H1 (cell line): ENCODE measurements around the gene NHLRC2. TPM values are rescaled to one million over a fixed set of nuclear protein-coding genes. Genes with fewer than 3 reads are reported as not detected.

Experiments used
- polyA plus RNA-seq, 7 experiments: library from polyadenylated mRNA; depleted of rRNA in 3 of 7; stranded (reverse) in 5 of 7; unstranded in 2 of 7; fragments of >200 nt in 5 of 7; fragments of 200-250 nt in 2 of 7; gene quantifications; 1 replicate in 5 of 7; 2 replicates in 1 of 7; 4 replicates in 1 of 7; pipeline versions ENCODE4 v1.2.1 to v1.2.3, GENCODE V29; 2011 to 2013; ENCODE audit warnings: missing spikeins in 2 of 7, mixed read lengths in 2 of 7
- total RNA-seq: library from RNA; stranded (reverse); fragmentation: NEBNext Ultra II Directional; extraction: Animal tissue kit (Norgen Biotek cat#: 25700); gene quantifications from 2 replicates; pipeline ENCODE4 v1.2.1, GENCODE V29; 2021
- TF ChIP-seq, protein P1 (sequence below): fragments of 300-600 bp; sonication (generic); IDR thresholded peaks from 2 replicates; pipeline ENCODE4 v1.7.1; 2012; ENCODE audit warnings: low read length, moderate library complexity, mild to moderate bottlenecking, inconsistent platforms; ENCODE audit not compliant: insufficient replicate concordance

Gene NHLRC2
- total and polyA plus RNA-seq, 2 of the 8 experiments (the other 6 are each of a cell fraction or from before 2014, with no cell fraction given), result 4.9 to 25.6 TPM

DNA sequence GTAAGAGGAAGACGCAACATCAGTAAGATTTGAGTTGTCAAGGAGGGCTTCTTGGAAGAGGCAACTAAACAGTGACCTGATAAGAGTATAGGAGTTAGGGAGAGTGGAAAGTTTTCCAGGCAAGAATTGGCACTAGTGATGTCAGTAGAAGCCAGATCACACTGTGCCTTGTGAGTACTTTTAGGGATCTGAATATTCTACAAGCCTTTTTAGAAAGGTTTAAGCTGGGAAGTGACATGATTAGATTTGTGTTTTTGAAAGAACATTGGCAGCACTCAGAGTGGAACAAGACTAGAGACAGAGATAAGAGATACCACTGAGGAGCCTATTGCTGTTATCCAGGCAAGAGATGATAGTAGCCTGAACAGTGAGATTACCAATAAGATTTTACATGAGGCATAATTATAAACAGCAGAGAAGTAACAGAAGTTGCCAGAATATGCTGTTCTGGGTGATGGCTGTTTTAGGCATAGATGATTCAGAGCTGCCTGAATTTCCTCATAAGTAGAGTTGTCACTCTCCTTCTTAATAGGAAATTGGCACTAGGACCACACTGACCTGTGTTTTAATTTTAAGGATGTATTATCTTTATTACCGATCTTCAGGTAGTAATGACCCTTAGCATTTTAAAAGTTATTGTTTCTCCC is 45.6 kb downstream of the NHLRC2 start (continued):
- TF ChIP-seq, protein P1, sequence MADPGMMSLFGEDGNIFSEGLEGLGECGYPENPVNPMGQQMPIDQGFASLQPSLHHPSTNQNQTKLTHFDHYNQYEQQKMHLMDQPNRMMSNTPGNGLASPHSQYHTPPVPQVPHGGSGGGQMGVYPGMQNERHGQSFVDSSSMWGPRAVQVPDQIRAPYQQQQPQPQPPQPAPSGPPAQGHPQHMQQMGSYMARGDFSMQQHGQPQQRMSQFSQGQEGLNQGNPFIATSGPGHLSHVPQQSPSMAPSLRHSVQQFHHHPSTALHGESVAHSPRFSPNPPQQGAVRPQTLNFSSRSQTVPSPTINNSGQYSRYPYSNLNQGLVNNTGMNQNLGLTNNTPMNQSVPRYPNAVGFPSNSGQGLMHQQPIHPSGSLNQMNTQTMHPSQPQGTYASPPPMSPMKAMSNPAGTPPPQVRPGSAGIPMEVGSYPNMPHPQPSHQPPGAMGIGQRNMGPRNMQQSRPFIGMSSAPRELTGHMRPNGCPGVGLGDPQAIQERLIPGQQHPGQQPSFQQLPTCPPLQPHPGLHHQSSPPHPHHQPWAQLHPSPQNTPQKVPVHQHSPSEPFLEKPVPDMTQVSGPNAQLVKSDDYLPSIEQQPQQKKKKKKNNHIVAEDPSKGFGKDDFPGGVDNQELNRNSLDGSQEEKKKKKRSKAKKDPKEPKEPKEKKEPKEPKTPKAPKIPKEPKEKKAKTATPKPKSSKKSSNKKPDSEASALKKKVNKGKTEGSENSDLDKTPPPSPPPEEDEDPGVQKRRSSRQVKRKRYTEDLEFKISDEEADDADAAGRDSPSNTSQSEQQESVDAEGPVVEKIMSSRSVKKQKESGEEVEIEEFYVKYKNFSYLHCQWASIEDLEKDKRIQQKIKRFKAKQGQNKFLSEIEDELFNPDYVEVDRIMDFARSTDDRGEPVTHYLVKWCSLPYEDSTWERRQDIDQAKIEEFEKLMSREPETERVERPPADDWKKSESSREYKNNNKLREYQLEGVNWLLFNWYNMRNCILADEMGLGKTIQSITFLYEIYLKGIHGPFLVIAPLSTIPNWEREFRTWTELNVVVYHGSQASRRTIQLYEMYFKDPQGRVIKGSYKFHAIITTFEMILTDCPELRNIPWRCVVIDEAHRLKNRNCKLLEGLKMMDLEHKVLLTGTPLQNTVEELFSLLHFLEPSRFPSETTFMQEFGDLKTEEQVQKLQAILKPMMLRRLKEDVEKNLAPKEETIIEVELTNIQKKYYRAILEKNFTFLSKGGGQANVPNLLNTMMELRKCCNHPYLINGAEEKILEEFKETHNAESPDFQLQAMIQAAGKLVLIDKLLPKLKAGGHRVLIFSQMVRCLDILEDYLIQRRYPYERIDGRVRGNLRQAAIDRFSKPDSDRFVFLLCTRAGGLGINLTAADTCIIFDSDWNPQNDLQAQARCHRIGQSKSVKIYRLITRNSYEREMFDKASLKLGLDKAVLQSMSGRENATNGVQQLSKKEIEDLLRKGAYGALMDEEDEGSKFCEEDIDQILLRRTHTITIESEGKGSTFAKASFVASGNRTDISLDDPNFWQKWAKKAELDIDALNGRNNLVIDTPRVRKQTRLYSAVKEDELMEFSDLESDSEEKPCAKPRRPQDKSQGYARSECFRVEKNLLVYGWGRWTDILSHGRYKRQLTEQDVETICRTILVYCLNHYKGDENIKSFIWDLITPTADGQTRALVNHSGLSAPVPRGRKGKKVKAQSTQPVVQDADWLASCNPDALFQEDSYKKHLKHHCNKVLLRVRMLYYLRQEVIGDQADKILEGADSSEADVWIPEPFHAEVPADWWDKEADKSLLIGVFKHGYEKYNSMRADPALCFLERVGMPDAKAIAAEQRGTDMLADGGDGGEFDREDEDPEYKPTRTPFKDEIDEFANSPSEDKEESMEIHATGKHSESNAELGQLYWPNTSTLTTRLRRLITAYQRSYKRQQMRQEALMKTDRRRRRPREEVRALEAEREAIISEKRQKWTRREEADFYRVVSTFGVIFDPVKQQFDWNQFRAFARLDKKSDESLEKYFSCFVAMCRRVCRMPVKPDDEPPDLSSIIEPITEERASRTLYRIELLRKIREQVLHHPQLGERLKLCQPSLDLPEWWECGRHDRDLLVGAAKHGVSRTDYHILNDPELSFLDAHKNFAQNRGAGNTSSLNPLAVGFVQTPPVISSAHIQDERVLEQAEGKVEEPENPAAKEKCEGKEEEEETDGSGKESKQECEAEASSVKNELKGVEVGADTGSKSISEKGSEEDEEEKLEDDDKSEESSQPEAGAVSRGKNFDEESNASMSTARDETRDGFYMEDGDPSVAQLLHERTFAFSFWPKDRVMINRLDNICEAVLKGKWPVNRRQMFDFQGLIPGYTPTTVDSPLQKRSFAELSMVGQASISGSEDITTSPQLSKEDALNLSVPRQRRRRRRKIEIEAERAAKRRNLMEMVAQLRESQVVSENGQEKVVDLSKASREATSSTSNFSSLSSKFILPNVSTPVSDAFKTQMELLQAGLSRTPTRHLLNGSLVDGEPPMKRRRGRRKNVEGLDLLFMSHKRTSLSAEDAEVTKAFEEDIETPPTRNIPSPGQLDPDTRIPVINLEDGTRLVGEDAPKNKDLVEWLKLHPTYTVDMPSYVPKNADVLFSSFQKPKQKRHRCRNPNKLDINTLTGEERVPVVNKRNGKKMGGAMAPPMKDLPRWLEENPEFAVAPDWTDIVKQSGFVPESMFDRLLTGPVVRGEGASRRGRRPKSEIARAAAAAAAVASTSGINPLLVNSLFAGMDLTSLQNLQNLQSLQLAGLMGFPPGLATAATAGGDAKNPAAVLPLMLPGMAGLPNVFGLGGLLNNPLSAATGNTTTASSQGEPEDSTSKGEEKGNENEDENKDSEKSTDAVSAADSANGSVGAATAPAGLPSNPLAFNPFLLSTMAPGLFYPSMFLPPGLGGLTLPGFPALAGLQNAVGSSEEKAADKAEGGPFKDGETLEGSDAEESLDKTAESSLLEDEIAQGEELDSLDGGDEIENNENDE, result no peak
- TF ChIP-seq, all 59 proteins: peak for 0
